SK-N-SH treated with all-trans-retinoic acid at 6 μM for 48 hours (cell line): ENCODE results near the gene MRC1.

Source experiments
- ATAC-seq: fragments of 200-7000 bp; cut with Tn5 transposase; 3 replicates; pipeline ENCODE4 v1.9.1; 2020; ENCODE audit warnings: mild to moderate bottlenecking, moderate library complexity
- BACH2 ChIP-seq: fragments of 250-450 bp; sonication (Bioruptor Pico); IDR thresholded peaks from 2 replicates; pipeline ENCODE4 v1.9.0; 2021; ENCODE audit warnings: mild to moderate bottlenecking, borderline replicate concordance
- CREB5 ChIP-seq: fragments of 250-450 bp; sonication (Bioruptor Pico); IDR thresholded peaks from 2 replicates; pipeline ENCODE4 v1.5.1; 2020; ENCODE audit warnings: low read depth, mild to moderate bottlenecking, moderate library complexity
- CSDC2 ChIP-seq: fragments of 250-450 bp; sonication (Bioruptor Pico); IDR thresholded peaks from 2 replicates; pipeline ENCODE4 v1.5.0; 2020; ENCODE audit warnings: mild to moderate bottlenecking, moderate library complexity
- CSRNP3 ChIP-seq: fragments of 250-450 bp; sonication (Bioruptor Pico); IDR thresholded peaks from 2 replicates; pipeline ENCODE4 v1.5.1; 2021; ENCODE audit warnings: mild to moderate bottlenecking, moderate library complexity
- ESRRG ChIP-seq: fragments of 250-450 bp; sonication (Bioruptor Pico); IDR thresholded peaks from 2 replicates; pipeline ENCODE4 v1.6.1; 2021; ENCODE audit warnings: mild to moderate bottlenecking
- GLIS3 ChIP-seq: fragments of 250-450 bp; sonication (Bioruptor Pico); IDR thresholded peaks from 2 replicates; pipeline ENCODE4 v1.5.0; 2020; ENCODE audit warnings: mild to moderate bottlenecking, moderate library complexity
- ISL1 ChIP-seq: fragments of 250-450 bp; sonication (Bioruptor Pico); IDR thresholded peaks from 2 replicates; pipeline ENCODE4 v2.1.2; 2022; ENCODE audit warnings: mild to moderate bottlenecking, moderate library complexity
- OSR1 ChIP-seq: fragments of 250-450 bp; sonication (Bioruptor Pico); IDR thresholded peaks from 2 replicates; pipeline ENCODE4 v1.8.0; 2022; ENCODE audit warnings: moderate library complexity, mild to moderate bottlenecking, inconsistent platforms
- PATZ1 ChIP-seq: fragments of 250-450 bp; sonication (Bioruptor Pico); IDR thresholded peaks from 2 replicates; pipeline ENCODE4 v1.8.0; 2020; ENCODE audit warnings: mild to moderate bottlenecking, moderate library complexity, borderline replicate concordance
- PPARA ChIP-seq: fragments of 250-450 bp; sonication (Bioruptor Pico); IDR thresholded peaks from 2 replicates; pipeline ENCODE4 v1.5.0; 2020; ENCODE audit warnings: mild to moderate bottlenecking, borderline replicate concordance
- RARB ChIP-seq: fragments of 250-450 bp; sonication (Bioruptor Pico); IDR thresholded peaks from 2 replicates; pipeline ENCODE4 v1.8.0; 2021; ENCODE audit warnings: mild to moderate bottlenecking, moderate library complexity
- SNAI2 ChIP-seq: fragments of 250-450 bp; sonication (Bioruptor Pico); IDR thresholded peaks from 2 replicates; pipeline ENCODE4 v1.5.0; 2020; ENCODE audit warnings: mild to moderate bottlenecking, moderate library complexity
- TCF4 ChIP-seq: fragments of 250-450 bp; sonication (Bioruptor Pico); IDR thresholded peaks from 2 replicates; pipeline ENCODE4 v1.8.0; 2021; ENCODE audit warnings: mild to moderate bottlenecking, moderate library complexity, borderline replicate concordance
- TOX ChIP-seq: fragments of 250-450 bp; sonication (Bioruptor Pico); IDR thresholded peaks from 2 replicates; pipeline ENCODE4 v1.8.0; 2021; ENCODE audit warnings: mild to moderate bottlenecking, moderate library complexity, borderline replicate concordance
- TSHZ2 ChIP-seq: fragments of 250-450 bp; sonication (Bioruptor Pico); IDR thresholded peaks from 2 replicates; pipeline ENCODE4 v1.5.0; 2020; ENCODE audit warnings: mild to moderate bottlenecking, moderate library complexity
- ZC3H10 ChIP-seq: fragments of 250-450 bp; sonication (Bioruptor Pico); IDR thresholded peaks from 2 replicates; pipeline ENCODE4 v1.5.1; 2021; ENCODE audit warnings: mild to moderate bottlenecking, moderate library complexity
- ZFP30 ChIP-seq: fragments of 450-650 bp; formaldehyde crosslinking; IDR thresholded peaks from 2 replicates; pipeline ENCODE4 v1.5.0; 2022; ENCODE audit warnings: mild to moderate bottlenecking, moderate library complexity
- ZNF565 ChIP-seq: fragments of 450-650 bp; formaldehyde crosslinking; conservative IDR thresholded peaks from 2 replicates; pipeline ENCODE4 v1.5.0; 2020; ENCODE audit warnings: low read depth, mild to moderate bottlenecking, moderate library complexity
- ZNF70 ChIP-seq: fragments of 450-650 bp; formaldehyde crosslinking; IDR thresholded peaks from 2 replicates; pipeline ENCODE4 v1.5.0; 2020; ENCODE audit warnings: mild to moderate bottlenecking, moderate library complexity
- ZNF8 ChIP-seq: fragments of 450-650 bp; formaldehyde crosslinking; IDR thresholded peaks from 2 replicates; pipeline ENCODE4 v1.5.0; 2020; ENCODE audit warnings: mild to moderate bottlenecking, moderate library complexity

Gene MRC1

GRCh38 chr10:17766731-17767130, 42.4 kb upstream of the MRC1 start:
- no peak for ATAC-seq
- TF ChIP-seq ZFP30 (no peak), ZNF565 (CRISPR knock-in tag) (no peak), CREB5 (CRISPR knock-in tag) (no peak), ISL1 (CRISPR knock-in tag) (no peak), PPARA (CRISPR knock-in tag) (no peak), TOX (CRISPR knock-in tag) (no peak), BACH2 (CRISPR knock-in tag) (no peak), TSHZ2 (no peak), CSDC2 (no peak), RARB (CRISPR knock-in tag) (no peak), OSR1 (CRISPR knock-in tag) (no peak), ESRRG (no peak), CSRNP3 (no peak), ZC3H10 (CRISPR knock-in tag) (no peak), ZNF8 (CRISPR knock-in tag) (no peak), SNAI2 (no peak), GLIS3 (CRISPR knock-in tag) (no peak)

GRCh38 chr10:17768496-17768895, 40.7 kb upstream of the MRC1 start:
- no peak for ATAC-seq
- TF ChIP-seq ESRRG (no peak), TSHZ2 (no peak), RARB (CRISPR knock-in tag) (no peak), ZNF565 (CRISPR knock-in tag) (no peak), CREB5 (CRISPR knock-in tag) (no peak), ISL1 (CRISPR knock-in tag) (no peak), ZC3H10 (CRISPR knock-in tag) (no peak), TCF4 (CRISPR knock-in tag) (no peak), CSDC2 (no peak), PATZ1 (CRISPR knock-in tag) (no peak), BACH2 (CRISPR knock-in tag) (no peak), ZNF70 (CRISPR knock-in tag) (no peak), ZFP30 (no peak), PPARA (CRISPR knock-in tag) (no peak), SNAI2 (no peak), OSR1 (CRISPR knock-in tag) (no peak)
- TF ChIP-seq, all 23 proteins: peak for 0
